Measurements from ENCODE around the gene NSF. TPM values are rescaled to one million over a fixed set of nuclear protein-coding genes. Genes with fewer than 3 reads are reported as not detected.

Gene NSF
- total and polyA plus RNA-seq, 10 of the 15 experiments (the other 5 are each of a cell fraction or from before 2014, with no cell fraction given): 6.8 to 25.6 (median 16.8) TPM

GRCh38 chr17:46730679-46731078, 140.2 kb downstream of the NSF start:
- no peak overlapping the region for H3K27ac ChIP-seq (ENCODE audit: control insufficient read depth, insufficient read depth)
- BruUV-seq (replicated peaks): no TSS peak
- no peaks in the 10 kb centered on the region for H3K9me3 ChIP-seq (replicated peaks; ENCODE audit: control insufficient read depth, insufficient read depth, low read length)
- H4K20me1 ChIP-seq (ENCODE audit: control insufficient read depth, insufficient read depth): no peaks in the 10 kb centered on the region
- SMC1A ChIA-PET (ENCODE audit: uncharacterized antibody, unreplicated experiment): no interaction called here
- H2AFZ ChIP-seq (ENCODE audit: control insufficient read depth, low read depth, low read length): no peak overlapping the region
- CTCF ChIA-PET: no interaction called here
- DNase-seq (ENCODE audit: low read depth, low spot score): no peak
- TF ChIP-seq ATF2 (IDR thresholded peaks at IDR 0.05; ENCODE audit: low read length): no peak
- TF ChIP-seq NR2F1 (conservative IDR thresholded peaks at IDR 0.05): no peak
- TF ChIP-seq TAF1 (IDR thresholded peaks at IDR 0.05; ENCODE audit: borderline replicate concordance, low read depth, low read length): no peak
- no peak for TF ChIP-seq EZH2 (IDR thresholded peaks at IDR 0.05; ENCODE audit: borderline replicate concordance, control insufficient read depth, low read depth, low read length)
- TF ChIP-seq ASH2L (IDR thresholded peaks at IDR 0.05; ENCODE audit: borderline replicate concordance, low read depth): no peak
- TF ChIP-seq SPI1 (IDR thresholded peaks at IDR 0.05; ENCODE audit: borderline replicate concordance, insufficient read depth, low read depth, low read length): no peak
- no peak for TF ChIP-seq KDM1A (IDR thresholded peaks at IDR 0.05; ENCODE audit: borderline replicate concordance)
- no peak for TF ChIP-seq MLLT1 (IDR thresholded peaks at IDR 0.05)
- TF ChIP-seq CBX3 (IDR thresholded peaks at IDR 0.05; ENCODE audit: borderline replicate concordance, low read depth): no peak
- no peak for TF ChIP-seq NBN (IDR thresholded peaks at IDR 0.05)
- no peak for TF ChIP-seq SREBF1 (IDR thresholded peaks at IDR 0.05; ENCODE audit: low read length)
- TF ChIP-seq CTCF (IDR thresholded peaks at IDR 0.05 in 2 of 3, conservative IDR thresholded peaks at IDR 0.05 in 1 of 3; ENCODE audit: control insufficient read depth in 2 of 3, extremely low read depth in 1 of 3, insufficient read depth in 1 of 3, low read depth in 3 of 3, low read length in 3 of 3): no peak
- no peak for TF ChIP-seq POLR2AphosphoS2 (IDR thresholded peaks at IDR 0.05; ENCODE audit: low read depth, low read length)
- POLR2A ChIA-PET: no interaction called here
- no peaks in the 10 kb centered on the region for H3K4me1 ChIP-seq (ENCODE audit: control insufficient read depth, insufficient read depth, low read length)
- peaks cover 0 to 9% of the 10 kb centered on the region in 2 experiments; a peak in 1 of 4 replicates for H3K36me3 ChIP-seq (ENCODE audit: control insufficient read depth in 2 of 2, insufficient read depth in 2 of 2, low read length in 1 of 2)
- ATAC-seq: no peak
- in situ Hi-C loops (cut with MboI) (no loop called here), intact Hi-C loops (cut with micrococcal nuclease; ENCODE audit: unreplicated experiment) (no loop called here)
- RAD21 ChIA-PET (ENCODE audit: unreplicated experiment): no interaction called here
- no peak overlapping the region for H3K4me3 ChIP-seq
- H3K27me3 ChIP-seq (replicated peaks in 1 of 2; ENCODE audit: control insufficient read depth in 2 of 2, insufficient read depth in 2 of 2, low read length in 1 of 2): no peaks in the 10 kb centered on the region
- H3K4me2 ChIP-seq (ENCODE audit: control insufficient read depth, insufficient read depth): no peak overlapping the region
- no peak overlapping the region for H3K9ac ChIP-seq (ENCODE audit: control insufficient read depth, insufficient read depth, low read length)
- no peaks in the 10 kb centered on the region for H3K79me2 ChIP-seq (ENCODE audit: control insufficient read depth, insufficient read depth, low read length)
- 96% methylated on average over 1 of the region's 1 CpG for WGBS (ENCODE audit: insufficient coverage, insufficient replicate concordance, low lambda C conversion rate, missing lambda C conversion rate)
- no peak for FAIRE-seq

All from GM12878 (cell line).